ENCODE data around the gene HHAT. TPM values are rescaled to one million over a fixed set of nuclear protein-coding genes. Genes with fewer than 3 reads are reported as not detected.

The HHAT gene
- total and polyA plus RNA-seq, 5 donors = 1.6 to 2.8 (median 2.3) TPM

- H3K9me3 ChIP-seq (ENCODE audit: control insufficient read depth, low read length) = no peaks in the 10 kb centered on the region
- no peak for ATAC-seq
- intact Hi-C loops (cut with DNase I) = no loop called here
- no peaks in the 10 kb centered on the region for H3K27me3 ChIP-seq (ENCODE audit: control insufficient read depth, insufficient read depth)
- no peaks in the 10 kb centered on the region for H3K4me1 ChIP-seq (ENCODE audit: control insufficient read depth, insufficient read depth, low read length)
- H3K4me3 ChIP-seq (ENCODE audit: low read length) = no peak overlapping the region
- WGBS = 94% methylated on average over 3 of the region's 3 CpGs
- H3K27ac ChIP-seq (ENCODE audit: low read length) = no peak overlapping the region
- no peak for DNase-seq
Measured at GRCh38 chr1:210685295-210685650, 356.6 kb downstream of the HHAT start.

GRCh38 chr1:210686841-210687240 is 358.1 kb downstream of the HHAT start:
- Histone ChIP-seq H3K4me1 (ENCODE audit: control insufficient read depth, insufficient read depth, low read length) (no peaks in the 10 kb centered on the region), H3K9me3 (ENCODE audit: control insufficient read depth, low read length) (no peaks in the 10 kb centered on the region), H3K27me3 (ENCODE audit: control insufficient read depth, insufficient read depth) (no peaks in the 10 kb centered on the region), H3K4me3 (ENCODE audit: low read length) (no peak overlapping the region), H3K27ac (ENCODE audit: low read length) (no peak overlapping the region)
- ATAC-seq (no peak), DNase-seq (no peak)
- intact Hi-C loops (cut with DNase I) = no loop called here
- 55% methylated on average over 3 of the region's 3 CpGs for WGBS

- DNase-seq = no peak
- no peak for ATAC-seq
- WGBS = 82% methylated on average over 7 of the region's 7 CpGs
- H3K4me1 ChIP-seq (ENCODE audit: control insufficient read depth, insufficient read depth, low read length) = no peaks in the 10 kb centered on the region
- no peak overlapping the region for H3K4me3 ChIP-seq (ENCODE audit: low read length)
- H3K27me3 ChIP-seq (ENCODE audit: control insufficient read depth, insufficient read depth) = no peaks in the 10 kb centered on the region
- intact Hi-C loops (cut with DNase I) = no loop called here
- no peaks in the 10 kb centered on the region for H3K9me3 ChIP-seq (ENCODE audit: control insufficient read depth, low read length)
- no peak overlapping the region for H3K27ac ChIP-seq (ENCODE audit: low read length)
Measured at GRCh38 chr1:210687582-210688279, 359.0 kb downstream of the HHAT start.

- 89% methylated on average over 1 of the region's 1 CpG for WGBS
- ATAC-seq = peak in 1 of 2 donors; percentile 38
- intact Hi-C loops (cut with DNase I) = no loop called here
- Histone ChIP-seq H3K27me3 (ENCODE audit: control insufficient read depth, insufficient read depth) (no peaks in the 10 kb centered on the region), H3K4me3 (ENCODE audit: low read length) (no peak overlapping the region), H3K9me3 (ENCODE audit: control insufficient read depth, low read length) (no peaks in the 10 kb centered on the region), H3K4me1 (ENCODE audit: control insufficient read depth, insufficient read depth, low read length) (no peaks in the 10 kb centered on the region), H3K27ac (ENCODE audit: low read length) (no peak overlapping the region)
- DNase-seq = no peak
Measured at GRCh38 chr1:210688512-210689234, 360.0 kb downstream of the HHAT start.

GRCh38 chr1:210689826-210690225 is 361.1 kb downstream of the HHAT start:
- DNase-seq (no peak), ATAC-seq (no peak)
- intact Hi-C loops (cut with DNase I) = no loop called here
- 74% methylated on average over 3 of the region's 3 CpGs for WGBS
- H3K4me3 ChIP-seq (ENCODE audit: low read length) = no peak overlapping the region
- H3K27ac ChIP-seq (ENCODE audit: low read length) = no peak overlapping the region
- no peaks in the 10 kb centered on the region for H3K9me3 ChIP-seq (ENCODE audit: control insufficient read depth, low read length)
- H3K27me3 ChIP-seq (ENCODE audit: control insufficient read depth, insufficient read depth) = no peaks in the 10 kb centered on the region
- H3K4me1 ChIP-seq (ENCODE audit: control insufficient read depth, insufficient read depth, low read length) = no peaks in the 10 kb centered on the region

GRCh38 chr1:210690236-210690635 is 361.5 kb downstream of the HHAT start:
- Histone ChIP-seq H3K4me1 (ENCODE audit: control insufficient read depth, insufficient read depth, low read length) (no peaks in the 10 kb centered on the region), H3K9me3 (ENCODE audit: control insufficient read depth, low read length) (no peaks in the 10 kb centered on the region), H3K4me3 (ENCODE audit: low read length) (no peak overlapping the region), H3K27ac (ENCODE audit: low read length) (no peak overlapping the region), H3K27me3 (ENCODE audit: control insufficient read depth, insufficient read depth) (no peaks in the 10 kb centered on the region)
- intact Hi-C loops (cut with DNase I) = no loop called here
- DNase-seq = no peak
- no peak for ATAC-seq
- 92% methylated on average over 5 of the region's 5 CpGs for WGBS

- intact Hi-C loops (cut with DNase I) = no loop called here
- no peak for DNase-seq
- Histone ChIP-seq H3K4me3 (ENCODE audit: low read length) (no peak overlapping the region), H3K27ac (ENCODE audit: low read length) (no peak overlapping the region), H3K27me3 (ENCODE audit: control insufficient read depth, insufficient read depth) (no peaks in the 10 kb centered on the region), H3K4me1 (ENCODE audit: control insufficient read depth, insufficient read depth, low read length) (no peaks in the 10 kb centered on the region), H3K9me3 (ENCODE audit: control insufficient read depth, low read length) (no peaks in the 10 kb centered on the region)
- 91% methylated on average over 6 of the region's 6 CpGs for WGBS
- no peak for ATAC-seq
Measured at GRCh38 chr1:210691039-210691610, 362.4 kb downstream of the HHAT start.

GRCh38 chr1:210692796-210693195 is 364.1 kb downstream of the HHAT start:
- 68% methylated on average over 7 of the region's 7 CpGs for WGBS
- ATAC-seq = no peak

GRCh38 chr1:210695026-210695425 is 366.3 kb downstream of the HHAT start:
- no peak overlapping the region for H3K4me3 ChIP-seq (ENCODE audit: low read length)
- WGBS = 66% methylated on average over 1 of the region's 1 CpG
- no peaks in the 10 kb centered on the region for H3K9me3 ChIP-seq (ENCODE audit: control insufficient read depth, low read length)
- DNase-seq = no peak
- H3K4me1 ChIP-seq (ENCODE audit: control insufficient read depth, insufficient read depth, low read length) = no peaks in the 10 kb centered on the region
- ATAC-seq = no peak
- H3K27ac ChIP-seq (ENCODE audit: low read length) = no peak overlapping the region
- intact Hi-C loops (cut with DNase I) = no loop called here
- H3K27me3 ChIP-seq (ENCODE audit: control insufficient read depth, insufficient read depth) = no peaks in the 10 kb centered on the region

More at GRCh38 chr1:210692796-210693195, 364.1 kb downstream of the HHAT start:
- intact Hi-C loops (cut with DNase I) = no loop called here
- Histone ChIP-seq H3K4me1 (ENCODE audit: control insufficient read depth, insufficient read depth, low read length) (no peaks in the 10 kb centered on the region), H3K27ac (ENCODE audit: low read length) (no peak overlapping the region), H3K9me3 (ENCODE audit: control insufficient read depth, low read length) (no peaks in the 10 kb centered on the region), H3K4me3 (ENCODE audit: low read length) (no peak overlapping the region), H3K27me3 (ENCODE audit: control insufficient read depth, insufficient read depth) (no peaks in the 10 kb centered on the region)
- DNase-seq = no peak

- Histone ChIP-seq H3K27ac (ENCODE audit: low read length) (no peak overlapping the region), H3K4me3 (ENCODE audit: low read length) (no peak overlapping the region), H3K27me3 (ENCODE audit: control insufficient read depth, insufficient read depth) (no peaks in the 10 kb centered on the region), H3K9me3 (ENCODE audit: control insufficient read depth, low read length) (no peaks in the 10 kb centered on the region), H3K4me1 (ENCODE audit: control insufficient read depth, insufficient read depth, low read length) (no peaks in the 10 kb centered on the region)
- ATAC-seq = no peak
- DNase-seq = no peak
- 80% methylated on average over 1 of the region's 1 CpG for WGBS
- intact Hi-C loops (cut with DNase I) = no loop called here
Measured at GRCh38 chr1:210696709-210697108, 368.0 kb downstream of the HHAT start.

GRCh38 chr1:210697185-210697584 is 368.5 kb downstream of the HHAT start:
- no peak overlapping the region for H3K27ac ChIP-seq (ENCODE audit: low read length)
- H3K9me3 ChIP-seq (ENCODE audit: control insufficient read depth, low read length) = no peaks in the 10 kb centered on the region
- no peaks in the 10 kb centered on the region for H3K27me3 ChIP-seq (ENCODE audit: control insufficient read depth, insufficient read depth)
- no peak overlapping the region for H3K4me3 ChIP-seq (ENCODE audit: low read length)
- DNase-seq (no peak), ATAC-seq (no peak)
- no peaks in the 10 kb centered on the region for H3K4me1 ChIP-seq (ENCODE audit: control insufficient read depth, insufficient read depth, low read length)
- WGBS = 53% methylated on average over 3 of the region's 3 CpGs
- intact Hi-C loops (cut with DNase I) = no loop called here

All from right cardiac atrium (tissue), 5 donors.